OCI-LY7 (cell line): Measurements from ENCODE around the gene AEBP2. TPM values are rescaled to one million over a fixed set of nuclear protein-coding genes. Genes with fewer than 3 reads are reported as not detected.

Experiments
- BruUV-seq: library from RNA; stranded (reverse); fragments of 400-500 nt; replicated peaks from 2 replicates; lab custom pipeline; 2021; lab: Mats Ljungman, UMichigan
- CTCF ChIA-PET: fragments of 300-600 bp; sonication (Branson Sonifier 250); formaldehyde crosslinking; loops from one replicate; lab custom pipeline; 2022; ENCODE audit warnings: antibody characterized with exemption; ENCODE audit not compliant: unreplicated experiment; lab: Charles Lee
- POLR2A ChIA-PET: fragments of 300-600 bp; sonication (Branson Sonifier 250); formaldehyde crosslinking; loops from one replicate; lab custom pipeline; 2022; ENCODE audit warnings: antibody characterized with exemption; lab: Charles Lee
- DNase-seq: peaks from one replicate; pipeline ENCODE4 v3.0.0-alpha.2; 2015; ENCODE audit warnings: low spot score
- H2AFZ ChIP-seq: fragments of 200-600 bp; sonication (generic), shearing (Covaris generic); 2 replicates; pipeline ENCODE4 v1.6.1; 2014; ENCODE audit warnings: mild to moderate bottlenecking, antibody characterized with exemption, low read length, moderate library complexity
- H3K27ac ChIP-seq: fragments of 200-600 bp; sonication (generic); 2 replicates; pipeline ENCODE4 v1.5.1; 2014; ENCODE audit warnings: mixed run types, low read depth, mild to moderate bottlenecking, moderate library complexity, low read length, inconsistent platforms; ENCODE audit not compliant: poor library complexity, severe bottlenecking
- H3K36me3 ChIP-seq: fragments of 200-600 bp; sonication (generic); 2 replicates; pipeline ENCODE4 v1.6.1; 2014; ENCODE audit warnings: mild to moderate bottlenecking, antibody characterized with exemption, low read length, moderate library complexity, mixed read lengths; ENCODE audit not compliant: insufficient read depth
- H3K4me1 ChIP-seq: fragments of 200-600 bp; sonication (generic); 2 replicates; pipeline ENCODE4 v1.5.1; 2014; ENCODE audit warnings: mild to moderate bottlenecking, low read length; ENCODE audit not compliant: insufficient read depth, poor library complexity, severe bottlenecking
- H3K4me2 ChIP-seq: fragments of 200-600 bp; sonication (generic); 2 replicates; pipeline ENCODE4 v1.6.1; 2014; ENCODE audit warnings: mild to moderate bottlenecking, low read length
- H3K4me3 ChIP-seq: fragments of 200-600 bp; sonication (generic); 2 replicates; pipeline ENCODE4 v1.5.1; 2014; ENCODE audit warnings: mild to moderate bottlenecking, low read depth, low read length; ENCODE audit not compliant: poor library complexity, severe bottlenecking
- H3K79me2 ChIP-seq: fragments of 200-600 bp; sonication (generic); 2 replicates; pipeline ENCODE4 v1.6.1; 2016; ENCODE audit warnings: low read depth, mild to moderate bottlenecking, low read length, moderate library complexity, mixed read lengths; ENCODE audit not compliant: insufficient read depth
- H3K9me2 ChIP-seq: fragments of 200-600 bp; sonication (generic); 2 replicates; pipeline ENCODE4 v1.6.1; 2016; ENCODE audit warnings: mild to moderate bottlenecking, low read length, mixed read lengths; ENCODE audit not compliant: insufficient read depth
- H3K9me3 ChIP-seq: fragments of 200-600 bp; sonication (generic); 2 replicates; pipeline ENCODE4 v1.6.1; 2014; ENCODE audit warnings: mild to moderate bottlenecking, mixed run types, low read length, mixed read lengths
- H4K20me1 ChIP-seq: fragments of 200-600 bp; sonication (generic); 2 replicates; pipeline ENCODE4 v1.6.1; 2014; ENCODE audit warnings: mild to moderate bottlenecking, antibody characterized with exemption, low read length, moderate library complexity, mixed read lengths; ENCODE audit not compliant: insufficient read depth
- CTCF ChIP-seq: fragments of 200-600 bp; sonication (generic); conservative IDR thresholded peaks from 2 replicates; pipeline ENCODE4 v1.5.1; 2014; ENCODE audit warnings: mild to moderate bottlenecking, antibody characterized with exemption, low read length, moderate library complexity, mixed read lengths
- EZH2phosphoT487 ChIP-seq: fragments of 200-600 bp; sonication (generic); IDR thresholded peaks from 2 replicates; pipeline ENCODE4 v1.6.1; 2018; ENCODE audit warnings: low read depth, borderline replicate concordance, mild to moderate bottlenecking, mixed run types, antibody characterized with exemption, low read length, moderate library complexity, mixed read lengths
- intact Hi-C: fragments of 100-400 bp; cut with micrococcal nuclease; formaldehyde crosslinking; loops from one replicate; pipeline ENCODE4 v1.10.0; 2022; ENCODE audit not compliant: unreplicated experiment
- total RNA-seq, 2 experiments: library from RNA; depleted of rRNA in 1 of 2; stranded (reverse); fragments of >200 nt in 1 of 2; shearing (Covaris generic) in 1 of 2; gene quantifications; 2 replicates each; pipeline ENCODE4 v1.2.3, GENCODE V29; 2014 to 2022

AEBP2 gene
- total RNA-seq, 2 experiments from 2014 or later: 21.5 to 59.7 TPM

DNA sequence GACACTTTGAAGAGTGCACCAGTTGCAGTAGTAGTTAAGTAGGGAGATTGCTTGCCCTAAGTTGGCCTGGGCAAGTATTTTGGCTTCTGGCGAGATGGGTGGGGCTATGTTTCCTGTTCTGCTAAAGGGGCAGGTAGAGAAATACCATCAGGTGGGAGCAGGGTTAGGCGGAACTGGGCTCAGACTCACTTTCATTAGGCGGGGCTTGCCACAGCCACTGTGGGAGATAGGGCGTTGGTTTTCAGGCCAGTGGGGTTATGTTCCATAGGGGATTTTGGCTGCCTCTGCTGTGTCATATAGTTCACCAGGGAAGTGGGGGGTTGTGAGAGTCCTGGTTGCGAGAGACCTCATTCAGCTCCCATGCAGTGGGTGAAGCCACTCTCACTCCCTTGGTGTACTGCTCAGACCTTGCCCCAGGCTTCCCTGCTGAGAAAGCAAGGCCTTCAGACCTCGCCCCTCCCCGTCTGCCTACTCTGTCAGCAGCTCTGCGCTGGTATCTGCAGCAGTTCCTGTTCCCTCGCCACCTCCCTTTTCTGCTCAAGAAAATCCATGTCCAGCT, 43.3 kb downstream of the AEBP2 start:
- no peak for DNase-seq
- Histone ChIP-seq H3K9me3 (peaks cover 24% of the 10 kb centered on the region; the same call in 1 of the 2 replicates), H3K36me3 (peaks cover 98% of the 10 kb centered on the region), H3K9me2 (no peaks in the 10 kb centered on the region), H3K4me1 (no peaks in the 10 kb centered on the region), H3K4me3 (no peak overlapping the region), H3K4me2 (no peak overlapping the region), H3K27ac (no peak overlapping the region), H2AFZ (no peak overlapping the region), H3K79me2 (peaks cover 96% of the 10 kb centered on the region), H4K20me1 (peaks cover 6% of the 10 kb centered on the region; the same call in 1 of the 2 replicates)
- TF ChIP-seq EZH2phosphoT487 (no peak), CTCF (no peak)
- ChIA-PET CTCF (no interaction called here), POLR2A (interaction anchor here (0.7 kb wide), 1 partner anchor 9 kb away, joined by 4 read pairs; no protein-coding TSS in a partner anchor)
- intact Hi-C loops: no loop called here
- BruUV-seq: no TSS peak

DNA sequence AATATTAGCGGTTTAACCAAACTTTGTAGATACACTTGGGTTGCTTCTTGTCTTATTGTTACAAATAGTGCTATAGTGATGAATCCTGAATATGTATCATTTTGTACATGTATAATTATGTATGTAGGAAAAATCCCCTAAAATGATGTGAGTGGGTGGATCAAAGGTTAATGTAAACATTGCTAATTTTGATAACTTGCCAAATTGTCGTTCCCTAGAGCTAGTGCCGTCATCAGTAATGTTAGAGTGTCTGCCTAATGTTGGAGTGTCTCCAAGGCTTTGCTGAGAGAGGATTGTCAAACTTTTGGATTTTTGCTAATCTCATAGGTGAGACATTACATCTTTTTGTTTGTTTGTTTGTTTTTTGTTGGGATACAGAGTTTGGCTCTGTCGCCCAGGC, 44.4 kb downstream of the AEBP2 start:
- Histone ChIP-seq H2AFZ (no peak overlapping the region), H3K4me2 (no peak overlapping the region), H3K4me1 (no peaks in the 10 kb centered on the region), H3K79me2 (peaks cover 96% of the 10 kb centered on the region), H3K4me3 (no peak overlapping the region), H3K27ac (no peak overlapping the region), H4K20me1 (peaks cover 6% of the 10 kb centered on the region; the same call in 1 of the 2 replicates), H3K9me3 (peaks cover 19% of the 10 kb centered on the region; the same call in 1 of the 2 replicates), H3K36me3 (peaks cover 96% of the 10 kb centered on the region), H3K9me2 (no peaks in the 10 kb centered on the region)
- BruUV-seq: no TSS peak
- intact Hi-C loops: no loop called here
- POLR2A ChIA-PET: no interaction called here
- DNase-seq: no peak
- TF ChIP-seq EZH2phosphoT487 (no peak), CTCF (no peak)
- CTCF ChIA-PET: no interaction called here

DNA sequence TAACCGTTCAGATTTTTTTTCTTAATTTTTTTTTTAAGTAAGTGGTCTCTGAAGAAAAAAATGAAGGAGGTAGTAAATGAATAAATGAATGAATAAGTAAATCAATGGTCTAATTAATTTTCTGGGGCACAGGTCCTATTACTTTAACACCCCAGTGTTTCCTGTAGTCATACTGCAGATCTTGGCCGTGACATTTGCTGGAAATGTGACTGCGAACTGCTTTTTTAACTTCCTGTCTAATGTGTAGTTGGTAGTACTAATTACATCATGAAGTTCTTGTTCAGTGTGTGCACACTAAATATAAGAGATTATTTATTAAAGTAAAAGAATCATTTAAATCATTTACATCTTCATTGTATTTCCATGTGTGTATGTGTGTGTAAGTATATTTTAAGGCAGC, 45.4 kb downstream of the AEBP2 start:
- no TSS peak for BruUV-seq
- Histone ChIP-seq H3K9me3 (peaks cover 11% of the 10 kb centered on the region; the same call in 1 of the 2 replicates), H3K4me2 (no peak overlapping the region), H3K27ac (no peak overlapping the region), H2AFZ (no peak overlapping the region), H3K4me3 (no peak overlapping the region), H4K20me1 (peaks cover 6% of the 10 kb centered on the region; the same call in 1 of the 2 replicates), H3K36me3 (peaks cover 96% of the 10 kb centered on the region), H3K79me2 (peaks cover 96% of the 10 kb centered on the region), H3K9me2 (no peaks in the 10 kb centered on the region), H3K4me1 (no peaks in the 10 kb centered on the region)
- no peak for DNase-seq
- POLR2A ChIA-PET: no interaction called here
- TF ChIP-seq CTCF: no peak
- TF ChIP-seq EZH2phosphoT487: no peak
- intact Hi-C loops: no loop called here
- CTCF ChIA-PET: no interaction called here
